Suppressor macrophage treated with lipopolysaccharide for 4 hours (primary cell): ENCODE results near the gene PHF24.
"Not testable (repeated sequence)": the region's sequence is repeated elsewhere in the genome, so short reads cannot be mapped to it uniquely, and the experiment has no call there.

Experiments
- DNase-seq: peaks from one replicate; pipeline ENCODE4 v3.0.0-alpha.2; 2020

Gene PHF24

GRCh38 chr9:34957492-34958410 is at the start of gene PHF24:
Gene PHF24 (plus strand): TSS chr9:34958285. CDS start chr9:34971299, 13,014 bp downstream.
- DNase-seq = peak; percentile 32

- no peak for DNase-seq
Observed at GRCh38 chr9:34927061-34927460, 31.0 kb upstream of the PHF24 start.

GRCh38 chr9:34928921-34929320 is 29.2 kb upstream of the PHF24 start:
- no peak for DNase-seq

- DNase-seq = peak; percentile 31
Observed at GRCh38 chr9:34929506-34930102, 28.5 kb upstream of the PHF24 start.

- not testable (repeated sequence) for DNase-seq
Observed at GRCh38 chr9:34939989-34940388, 18.1 kb upstream of the PHF24 start.

- no peak for DNase-seq
Observed at GRCh38 chr9:34948451-34948850, 9.6 kb upstream of the PHF24 start.

- DNase-seq = no peak
Observed at GRCh38 chr9:34954225-34954624, 3.9 kb upstream of the PHF24 start.

- not testable (repeated sequence) for DNase-seq
Observed at GRCh38 chr9:34956066-34956465, 2.0 kb upstream of the PHF24 start.

- DNase-seq = no peak
Observed at GRCh38 chr9:34956648-34957047, 1.4 kb upstream of the PHF24 start.

- no peak for DNase-seq
Observed at GRCh38 chr9:34958411-34958982, 412 bp downstream of the PHF24 start.

- DNase-seq = peak; percentile 22
Observed at GRCh38 chr9:34959461-34959860, 1.4 kb downstream of the PHF24 start.

- peak; percentile 79 for DNase-seq
Observed at GRCh38 chr9:34961574-34962490, 3.7 kb downstream of the PHF24 start.

- DNase-seq = no peak
Observed at GRCh38 chr9:34962546-34962945, 4.5 kb downstream of the PHF24 start.

- DNase-seq = no peak
Observed at GRCh38 chr9:34963552-34963951, 5.5 kb downstream of the PHF24 start.

GRCh38 chr9:34964458-34964857 is 6.4 kb downstream of the PHF24 start:
- DNase-seq = no peak

- DNase-seq = no peak
Observed at GRCh38 chr9:34971146-34971811, 13.2 kb downstream of the PHF24 start.

GRCh38 chr9:34974664-34975063 is 16.6 kb downstream of the PHF24 start:
- no peak for DNase-seq

GRCh38 chr9:34976441-34976840 is 18.4 kb downstream of the PHF24 start:
- no peak for DNase-seq

- no peak for DNase-seq
Observed at GRCh38 chr9:34976992-34977391, 18.9 kb downstream of the PHF24 start.

- no peak for DNase-seq
Observed at GRCh38 chr9:34980181-34980761, 22.2 kb downstream of the PHF24 start.

- peak; percentile 72 for DNase-seq
Observed at GRCh38 chr9:34982361-34982760, 24.3 kb downstream of the PHF24 start.

- DNase-seq = peak; percentile 26
Observed at GRCh38 chr9:34983209-34983608, 25.1 kb downstream of the PHF24 start.
